SK-N-SH (cell line): ENCODE data around the gene UBXN1. TPM values are rescaled to one million over a fixed set of nuclear protein-coding genes. Genes with fewer than 3 reads are reported as not detected.

Experiments used
- CTCF ChIA-PET: fragments of 300-600, 350-600 bp; formaldehyde crosslinking; extraction: SDS; loops from one replicate; lab custom pipeline; 2021; lab: Yijun Ruan, JAX
- POLR2A ChIA-PET: fragments of 350-600 bp; sonication (Branson Sonifier 250); formaldehyde crosslinking; extraction: SDS; loops from one replicate; lab custom pipeline; 2020; ENCODE audit warnings: antibody characterized with exemption, inconsistent platforms; lab: Yijun Ruan, JAX
- DNase-seq: peaks from one replicate; pipeline ENCODE4 v3.0.0; 2012
- H2AFZ ChIP-seq: fragments of 200-600 bp; sonication (generic); 2 replicates; pipeline ENCODE4 v1.8.1; 2016; ENCODE audit warnings: antibody characterized with exemption, mild to moderate bottlenecking, low read depth
- H3F3A ChIP-seq: fragments of 200-600 bp; sonication (generic); replicated peaks from 2 replicates; pipeline ENCODE3; 2016; ENCODE audit warnings: antibody characterized with exemption, mild to moderate bottlenecking; ENCODE audit not compliant: insufficient read depth
- H3K27ac ChIP-seq, 2 experiments: fragments of 200-500 bp in 1 of 2; fragments of 200-600 bp in 1 of 2; sonication (Bioruptor generic) in 1 of 2; sonication (generic), shearing (Covaris generic) in 1 of 2; 2 replicates each; pipeline versions ENCODE4 v1.5.1 to v1.6.1; 2014 to 2016; ENCODE audit warnings: low read depth in 2 of 2, inconsistent platforms in 1 of 2, low read length in 1 of 2, mild to moderate bottlenecking in 1 of 2, mixed read lengths in 1 of 2
- H3K27me3 ChIP-seq: fragments of 200-600 bp; sonication (generic), shearing (Covaris generic); 2 replicates; pipeline ENCODE4 v1.6.1; 2016; ENCODE audit warnings: mixed run types; ENCODE audit not compliant: insufficient read depth
- H3K36me3 ChIP-seq, 2 experiments: fragments of 200-500 bp in 1 of 2; fragments of 200-600 bp in 1 of 2; sonication (Bioruptor generic) in 1 of 2; sonication (generic) in 1 of 2; replicated peaks in 1 of 2; 2 replicates each; pipeline versions ENCODE3 to v1.5.1; 2014 to 2016; ENCODE audit warnings: low read length in 1 of 2, mild to moderate bottlenecking in 1 of 2; ENCODE audit not compliant: insufficient read depth in 2 of 2, control insufficient read depth in 1 of 2
- H3K4me1 ChIP-seq, 2 experiments: fragments of 200-500 bp in 1 of 2; fragments of 200-600 bp in 1 of 2; sonication (Bioruptor generic) in 1 of 2; sonication (generic), shearing (Covaris generic) in 1 of 2; 2 replicates each; pipeline versions ENCODE4 v1.5.1 to v1.6.1; 2014 to 2016; ENCODE audit warnings: low read depth in 1 of 2, low read length in 1 of 2, mixed run types in 1 of 2; ENCODE audit not compliant: insufficient read depth in 2 of 2, control insufficient read depth in 1 of 2
- H3K4me2 ChIP-seq: fragments of 200-600 bp; sonication (generic), shearing (Covaris generic); 2 replicates; pipeline ENCODE4 v1.6.1; 2017; ENCODE audit warnings: mixed run types
- H3K4me3 ChIP-seq, 2 experiments: fragments of 200-500 bp in 1 of 2; fragments of 200-600 bp in 1 of 2; sonication (Bioruptor generic) in 1 of 2; sonication (generic), shearing (Covaris generic) in 1 of 2; 2 replicates each; pipeline versions ENCODE4 v1.5.1 to v1.8.1; 2014 to 2016; ENCODE audit warnings: low read depth in 2 of 2, inconsistent platforms in 1 of 2, low read length in 1 of 2, mild to moderate bottlenecking in 1 of 2, mixed read lengths in 1 of 2, moderate library complexity in 1 of 2
- H3K79me2 ChIP-seq: fragments of 200-600 bp; sonication (generic); 2 replicates; pipeline ENCODE4 v1.8.1; 2017; ENCODE audit warnings: mild to moderate bottlenecking; ENCODE audit not compliant: insufficient read depth
- H3K9ac ChIP-seq: fragments of 200-600 bp; sonication (generic); 2 replicates; pipeline ENCODE4 v1.6.1; 2017; ENCODE audit warnings: mixed run types
- H3K9me2 ChIP-seq: fragments of 200-600 bp; sonication (generic); 2 replicates; pipeline ENCODE4 v1.6.1; 2017; ENCODE audit warnings: mixed run types
- H3K9me3 ChIP-seq: fragments of 200-600 bp; sonication (generic); 2 replicates; pipeline ENCODE4 v1.6.1; 2017; ENCODE audit warnings: mixed run types, mild to moderate bottlenecking, moderate library complexity
- H4K20me1 ChIP-seq: fragments of 200-600 bp; sonication (generic); 2 replicates; pipeline ENCODE4 v1.6.1; 2017; ENCODE audit warnings: mild to moderate bottlenecking, mixed run types; ENCODE audit not compliant: insufficient read depth
- FOXM1 ChIP-seq: IDR thresholded peaks from 2 replicates; pipeline ENCODE4 v1.4.0; 2012; ENCODE audit warnings: low read depth, mild to moderate bottlenecking
- JUND ChIP-seq: IDR thresholded peaks from 2 replicates; pipeline ENCODE4 v1.4.0; 2012
- SMC3 ChIP-seq: IDR thresholded peaks from 2 replicates; pipeline ENCODE4 v1.6.1; 2012; ENCODE audit warnings: low read depth, low read length, improper control_type of control experiment
- TAF1 ChIP-seq: IDR thresholded peaks from 2 replicates; pipeline ENCODE4 v1.6.1; 2012; ENCODE audit warnings: low read depth, mild to moderate bottlenecking, low read length, moderate library complexity, borderline replicate concordance
- WGBS: methylation state at CpG from one replicate; pipeline ENCODE4 v1.1.6; 2017; ENCODE audit warnings: low lambda C conversion rate; 5-methylcytosine and 5-hydroxymethylcytosine counted together
- polyA plus RNA-seq, 3 experiments: library from polyadenylated mRNA; depleted of rRNA; stranded (reverse); fragments of >200 nt; gene quantifications; 2 replicates each; pipeline ENCODE4 v1.2.3, GENCODE V29; 2012
- TF ChIP-seq, protein P1 (sequence below): IDR thresholded peaks from 2 replicates; pipeline ENCODE4 v1.4.0; 2012; ENCODE audit warnings: low read depth, borderline replicate concordance
- TF ChIP-seq, protein P2 (sequence below): fragments of 150-350 bp; IDR thresholded peaks from 2 replicates; pipeline ENCODE4 v1.6.1; 2017; ENCODE audit warnings: antibody characterized with exemption, low read length, low read depth, borderline replicate concordance
- TF ChIP-seq, protein P3 (sequence below): IDR thresholded peaks from 2 replicates; pipeline ENCODE4 v1.6.1; 2012; ENCODE audit warnings: mild to moderate bottlenecking, low read depth, low read length, moderate library complexity
- TF ChIP-seq, protein P4 (sequence below): fragments of 200-600 bp; sonication (generic); IDR thresholded peaks from 2 replicates; pipeline ENCODE4 v1.6.1; 2017; ENCODE audit warnings: antibody characterized with exemption, mild to moderate bottlenecking, moderate library complexity

UBXN1 gene
- polyA plus RNA-seq, 1 of the 3 experiments (the other 2 are of a cell fraction): 256 TPM

GRCh38 chr11:62726915-62727164 is 48.0 kb upstream of the UBXN1 start:
- H2AFZ ChIP-seq: no peak overlapping the region

More at GRCh38 chr11:62726915-62727164, 48.0 kb upstream of the UBXN1 start:
- Histone ChIP-seq H3K4me1 (peaks cover 12 to 21% of the 10 kb centered on the region in 2 experiments; a peak in 3 of 4 replicates), H4K20me1 (peaks cover 36% of the 10 kb centered on the region), H3K4me3 (peak overlapping the region; percentile 89 to 92), H3K9me3 (no peaks in the 10 kb centered on the region), H3K4me2 (peak overlapping the region; percentile 93), H3K9me2 (no peaks in the 10 kb centered on the region), H3K9ac (peak overlapping the region; percentile 88), H3K27me3 (no peaks in the 10 kb centered on the region), H3K36me3 (peaks cover 31 to 42% of the 10 kb centered on the region in 2 experiments), H3K79me2 (peaks cover 84% of the 10 kb centered on the region), H3K27ac (peak overlapping the region; percentile 99), H3F3A (peaks cover 26% of the 10 kb centered on the region)
- TF ChIP-seq SMC3: no peak
- TF ChIP-seq, protein P1, sequence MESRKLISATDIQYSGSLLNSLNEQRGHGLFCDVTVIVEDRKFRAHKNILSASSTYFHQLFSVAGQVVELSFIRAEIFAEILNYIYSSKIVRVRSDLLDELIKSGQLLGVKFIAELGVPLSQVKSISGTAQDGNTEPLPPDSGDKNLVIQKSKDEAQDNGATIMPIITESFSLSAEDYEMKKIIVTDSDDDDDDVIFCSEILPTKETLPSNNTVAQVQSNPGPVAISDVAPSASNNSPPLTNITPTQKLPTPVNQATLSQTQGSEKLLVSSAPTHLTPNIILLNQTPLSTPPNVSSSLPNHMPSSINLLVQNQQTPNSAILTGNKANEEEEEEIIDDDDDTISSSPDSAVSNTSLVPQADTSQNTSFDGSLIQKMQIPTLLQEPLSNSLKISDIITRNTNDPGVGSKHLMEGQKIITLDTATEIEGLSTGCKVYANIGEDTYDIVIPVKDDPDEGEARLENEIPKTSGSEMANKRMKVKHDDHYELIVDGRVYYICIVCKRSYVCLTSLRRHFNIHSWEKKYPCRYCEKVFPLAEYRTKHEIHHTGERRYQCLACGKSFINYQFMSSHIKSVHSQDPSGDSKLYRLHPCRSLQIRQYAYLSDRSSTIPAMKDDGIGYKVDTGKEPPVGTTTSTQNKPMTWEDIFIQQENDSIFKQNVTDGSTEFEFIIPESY: no peak
- TF ChIP-seq, protein P2, sequence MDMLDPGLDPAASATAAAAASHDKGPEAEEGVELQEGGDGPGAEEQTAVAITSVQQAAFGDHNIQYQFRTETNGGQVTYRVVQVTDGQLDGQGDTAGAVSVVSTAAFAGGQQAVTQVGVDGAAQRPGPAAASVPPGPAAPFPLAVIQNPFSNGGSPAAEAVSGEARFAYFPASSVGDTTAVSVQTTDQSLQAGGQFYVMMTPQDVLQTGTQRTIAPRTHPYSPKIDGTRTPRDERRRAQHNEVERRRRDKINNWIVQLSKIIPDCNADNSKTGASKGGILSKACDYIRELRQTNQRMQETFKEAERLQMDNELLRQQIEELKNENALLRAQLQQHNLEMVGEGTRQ: no peak
- TF ChIP-seq, protein P3, sequence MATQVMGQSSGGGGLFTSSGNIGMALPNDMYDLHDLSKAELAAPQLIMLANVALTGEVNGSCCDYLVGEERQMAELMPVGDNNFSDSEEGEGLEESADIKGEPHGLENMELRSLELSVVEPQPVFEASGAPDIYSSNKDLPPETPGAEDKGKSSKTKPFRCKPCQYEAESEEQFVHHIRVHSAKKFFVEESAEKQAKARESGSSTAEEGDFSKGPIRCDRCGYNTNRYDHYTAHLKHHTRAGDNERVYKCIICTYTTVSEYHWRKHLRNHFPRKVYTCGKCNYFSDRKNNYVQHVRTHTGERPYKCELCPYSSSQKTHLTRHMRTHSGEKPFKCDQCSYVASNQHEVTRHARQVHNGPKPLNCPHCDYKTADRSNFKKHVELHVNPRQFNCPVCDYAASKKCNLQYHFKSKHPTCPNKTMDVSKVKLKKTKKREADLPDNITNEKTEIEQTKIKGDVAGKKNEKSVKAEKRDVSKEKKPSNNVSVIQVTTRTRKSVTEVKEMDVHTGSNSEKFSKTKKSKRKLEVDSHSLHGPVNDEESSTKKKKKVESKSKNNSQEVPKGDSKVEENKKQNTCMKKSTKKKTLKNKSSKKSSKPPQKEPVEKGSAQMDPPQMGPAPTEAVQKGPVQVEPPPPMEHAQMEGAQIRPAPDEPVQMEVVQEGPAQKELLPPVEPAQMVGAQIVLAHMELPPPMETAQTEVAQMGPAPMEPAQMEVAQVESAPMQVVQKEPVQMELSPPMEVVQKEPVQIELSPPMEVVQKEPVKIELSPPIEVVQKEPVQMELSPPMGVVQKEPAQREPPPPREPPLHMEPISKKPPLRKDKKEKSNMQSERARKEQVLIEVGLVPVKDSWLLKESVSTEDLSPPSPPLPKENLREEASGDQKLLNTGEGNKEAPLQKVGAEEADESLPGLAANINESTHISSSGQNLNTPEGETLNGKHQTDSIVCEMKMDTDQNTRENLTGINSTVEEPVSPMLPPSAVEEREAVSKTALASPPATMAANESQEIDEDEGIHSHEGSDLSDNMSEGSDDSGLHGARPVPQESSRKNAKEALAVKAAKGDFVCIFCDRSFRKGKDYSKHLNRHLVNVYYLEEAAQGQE: peak; percentile 26; the same call in 1 of the 2 replicates
- TF ChIP-seq, protein P4, sequence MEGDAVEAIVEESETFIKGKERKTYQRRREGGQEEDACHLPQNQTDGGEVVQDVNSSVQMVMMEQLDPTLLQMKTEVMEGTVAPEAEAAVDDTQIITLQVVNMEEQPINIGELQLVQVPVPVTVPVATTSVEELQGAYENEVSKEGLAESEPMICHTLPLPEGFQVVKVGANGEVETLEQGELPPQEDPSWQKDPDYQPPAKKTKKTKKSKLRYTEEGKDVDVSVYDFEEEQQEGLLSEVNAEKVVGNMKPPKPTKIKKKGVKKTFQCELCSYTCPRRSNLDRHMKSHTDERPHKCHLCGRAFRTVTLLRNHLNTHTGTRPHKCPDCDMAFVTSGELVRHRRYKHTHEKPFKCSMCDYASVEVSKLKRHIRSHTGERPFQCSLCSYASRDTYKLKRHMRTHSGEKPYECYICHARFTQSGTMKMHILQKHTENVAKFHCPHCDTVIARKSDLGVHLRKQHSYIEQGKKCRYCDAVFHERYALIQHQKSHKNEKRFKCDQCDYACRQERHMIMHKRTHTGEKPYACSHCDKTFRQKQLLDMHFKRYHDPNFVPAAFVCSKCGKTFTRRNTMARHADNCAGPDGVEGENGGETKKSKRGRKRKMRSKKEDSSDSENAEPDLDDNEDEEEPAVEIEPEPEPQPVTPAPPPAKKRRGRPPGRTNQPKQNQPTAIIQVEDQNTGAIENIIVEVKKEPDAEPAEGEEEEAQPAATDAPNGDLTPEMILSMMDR: no peak
- no peak for TF ChIP-seq FOXM1
- peak; percentile 66; the same call in 1 of the 2 replicates for TF ChIP-seq TAF1
- TF ChIP-seq JUND: no peak
- ChIA-PET POLR2A (interaction anchor here (0.7 to 4.5 kb wide), 15 partner anchors 17 to 153 kb away, joined by 3 to 33 read pairs (median 10); partner anchors contain the start of genes C11orf98, CSKMT, LBHD1 and MTA2), CTCF (interaction anchor here (0.6 to 2.3 kb wide), 6 partner anchors 18 to 100 kb away, joined by 3 to 9 read pairs (median 4); partner anchors contain the start of genes BSCL2 and TMEM179B)
- DNase-seq: no peak
- no CpG with 5 or more reads among the region's 37 CpGs for WGBS
